ENCODE data around the gene HPS1.
A peak's percentile ranks its signal among the peaks of the same experiment; 100 is the strongest.

HPS1 gene

GRCh38 chr10:98415731-98416119, 31.0 kb downstream of the HPS1 start:
- no peaks in the 10 kb centered on the region for H3K9me2 ChIP-seq (replicated peaks; ENCODE audit: control insufficient read depth, low read length)
- H3K36me3 ChIP-seq (ENCODE audit: control insufficient read depth, low read length): peaks cover 6% of the 10 kb centered on the region; the same call in 1 of the 2 replicates
- no peaks in the 10 kb centered on the region for H3K27me3 ChIP-seq (ENCODE audit: control insufficient read depth, low read length)
- H3K9me3 ChIP-seq (ENCODE audit: control insufficient read depth, insufficient read depth, low read length): no peaks in the 10 kb centered on the region
- H3K4me1 ChIP-seq (ENCODE audit: control insufficient read depth, low read length): peaks cover 8% of the 10 kb centered on the region
- H3K27ac ChIP-seq (ENCODE audit: low read depth, low read length): no peak overlapping the region
- no peak overlapping the region for H3K4me2 ChIP-seq (ENCODE audit: low read length)
- no peak for TF ChIP-seq EZH2phosphoT487 (IDR thresholded peaks at IDR 0.05; ENCODE audit: borderline replicate concordance, low read length)
- no peak for TF ChIP-seq CTCF (IDR thresholded peaks at IDR 0.05; ENCODE audit: low read depth, low read length, poor library complexity, severe bottlenecking)
- H3K4me3 ChIP-seq (ENCODE audit: low read length): no peak overlapping the region
- no peaks in the 10 kb centered on the region for H3F3A ChIP-seq (ENCODE audit: control insufficient read depth, insufficient read depth)
- H3K79me2 ChIP-seq (ENCODE audit: control insufficient read depth, low read length): no peaks in the 10 kb centered on the region
- no peaks in the 10 kb centered on the region for H4K20me1 ChIP-seq (ENCODE audit: control insufficient read depth, insufficient read depth, low read depth, low read length)

- H3K9me2 ChIP-seq (replicated peaks; ENCODE audit: control insufficient read depth, low read length): no peaks in the 10 kb centered on the region
- peaks cover 6% of the 10 kb centered on the region; the same call in 1 of the 2 replicates for H3K36me3 ChIP-seq (ENCODE audit: control insufficient read depth, low read length)
- no peaks in the 10 kb centered on the region for H3F3A ChIP-seq (ENCODE audit: control insufficient read depth, insufficient read depth)
- H4K20me1 ChIP-seq (ENCODE audit: control insufficient read depth, insufficient read depth, low read depth, low read length): no peaks in the 10 kb centered on the region
- H3K4me2 ChIP-seq (ENCODE audit: low read length): peak within 1 kb of the TSS; percentile 54
- H3K9me3 ChIP-seq (ENCODE audit: control insufficient read depth, insufficient read depth, low read length): no peaks in the 10 kb centered on the region
- H3K27me3 ChIP-seq (ENCODE audit: control insufficient read depth, low read length): no peaks in the 10 kb centered on the region
- TF ChIP-seq CTCF (IDR thresholded peaks at IDR 0.05; ENCODE audit: low read depth, low read length, poor library complexity, severe bottlenecking): no peak
- peak within 1 kb of the TSS; percentile 45 for H3K4me3 ChIP-seq (ENCODE audit: low read length)
- H3K79me2 ChIP-seq (ENCODE audit: control insufficient read depth, low read length): no peaks in the 10 kb centered on the region
- H3K4me1 ChIP-seq (ENCODE audit: control insufficient read depth, low read length): peaks cover 8% of the 10 kb centered on the region
- no peak within 1 kb of the TSS for H3K27ac ChIP-seq (ENCODE audit: low read depth, low read length)
These were observed 31.6 kb downstream of the HPS1 start, which contains the start of gene PYROXD2 for GRCh38 chr10:98414932-98415730. Gene PYROXD2 (minus strand): TSS chr10:98415182. CDS start chr10:98415135, 47 bp downstream.

DNA sequence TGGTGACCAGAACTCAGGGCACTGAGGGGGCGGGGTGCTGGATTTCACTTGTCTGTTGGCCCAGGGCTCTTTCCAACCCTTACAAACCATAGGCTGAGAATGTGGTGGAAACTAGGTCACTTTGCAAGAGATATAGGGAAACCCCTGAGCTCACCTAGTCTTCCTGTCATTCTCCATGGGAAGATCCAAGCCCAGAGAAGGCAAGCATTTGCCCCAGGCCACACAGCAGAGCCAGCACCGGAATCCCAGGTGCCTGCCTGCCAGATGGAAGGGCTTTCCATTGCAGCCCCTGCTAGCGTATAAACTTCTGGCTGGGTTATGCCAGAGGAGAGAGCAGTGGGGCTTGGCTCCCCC, 32.2 kb downstream of the HPS1 start:
- Histone ChIP-seq H4K20me1 (ENCODE audit: control insufficient read depth, insufficient read depth, low read depth, low read length) (no peaks in the 10 kb centered on the region), H3K9me3 (ENCODE audit: control insufficient read depth, insufficient read depth, low read length) (no peaks in the 10 kb centered on the region), H3K36me3 (ENCODE audit: control insufficient read depth, low read length) (peaks cover 2% of the 10 kb centered on the region; the same call in 1 of the 2 replicates), H3K27me3 (ENCODE audit: control insufficient read depth, low read length) (no peaks in the 10 kb centered on the region), H3K79me2 (ENCODE audit: control insufficient read depth, low read length) (no peaks in the 10 kb centered on the region), H3K4me2 (ENCODE audit: low read length) (peak overlapping the region; percentile 54), H3F3A (ENCODE audit: control insufficient read depth, insufficient read depth) (no peaks in the 10 kb centered on the region), H3K27ac (ENCODE audit: low read depth, low read length) (no peak overlapping the region), H3K9me2 (replicated peaks; ENCODE audit: control insufficient read depth, low read length) (no peaks in the 10 kb centered on the region), H3K4me1 (ENCODE audit: control insufficient read depth, low read length) (peaks cover 8% of the 10 kb centered on the region), H3K4me3 (ENCODE audit: low read length) (peak overlapping the region; percentile 45)
- TF ChIP-seq EZH2phosphoT487 (IDR thresholded peaks at IDR 0.05; ENCODE audit: borderline replicate concordance, low read length) (no peak), CTCF (IDR thresholded peaks at IDR 0.05; ENCODE audit: low read depth, low read length, poor library complexity, severe bottlenecking) (no peak)

Measured in DOHH2 (cell line).